H1 (cell line): ENCODE results near the gene MCC. TPM values are rescaled to one million over a fixed set of nuclear protein-coding genes. Genes with fewer than 3 reads are reported as not detected.

Source experiments
- BCL11A ChIP-seq, 2 experiments: IDR thresholded peaks; one replicate each; pipeline ENCODE4 v1.6.1; 2011; ENCODE audit warnings: low read depth in 2 of 2, low read length in 2 of 2, mild to moderate bottlenecking in 2 of 2
- ZNF274 ChIP-seq: IDR thresholded peaks from 2 replicates; pipeline ENCODE4 v1.7.0; 2012; ENCODE audit warnings: low read length, borderline replicate concordance; ENCODE audit errors: extremely low read depth
- polyA plus RNA-seq, 7 experiments: library from polyadenylated mRNA; depleted of rRNA in 3 of 7; stranded (reverse) in 5 of 7; unstranded in 2 of 7; fragments of >200 nt in 5 of 7; fragments of 200-250 nt in 2 of 7; gene quantifications; 1 replicate in 5 of 7; 2 replicates in 1 of 7; 4 replicates in 1 of 7; pipeline versions ENCODE4 v1.2.1 to v1.2.3, GENCODE V29; 2011 to 2013; ENCODE audit warnings: missing spikeins in 2 of 7, mixed read lengths in 2 of 7
- total RNA-seq: library from RNA; stranded (reverse); fragmentation: NEBNext Ultra II Directional; extraction: Animal tissue kit (Norgen Biotek cat#: 25700); gene quantifications from 2 replicates; pipeline ENCODE4 v1.2.1, GENCODE V29; 2021

Gene MCC
- total and polyA plus RNA-seq, 2 of the 8 experiments (the other 6 are each of a cell fraction or from before 2014, with no cell fraction given), result 2.6 to 18.3 TPM

GRCh38 chr5:113039229-113039933 is 448.9 kb downstream of the MCC start (continued):
- TF ChIP-seq BCL11A (IDR thresholded peaks at IDR 0.05; ENCODE audit: low read depth in 2 of 2, low read length in 2 of 2) (no peak), ZNF274 (no peak)
